Stomach smooth muscle (tissue), 2 donors: ENCODE measurements around the gene TIAL1.

Experiments used
- H3K27ac ChIP-seq: one replicate; pipeline ENCODE4 v1.7.0; 2013; ENCODE audit warnings: mild to moderate bottlenecking, low read length, inconsistent platforms
- H3K27me3 ChIP-seq, 2 donors: one replicate each; pipeline ENCODE4 v1.7.0; 2013; ENCODE audit warnings: low read length in 2 of 2; ENCODE audit not compliant: insufficient read depth in 2 of 2, control insufficient read depth in 1 of 2
- H3K36me3 ChIP-seq, 2 donors: one replicate each; pipeline ENCODE4 v1.7.0; 2013; ENCODE audit warnings: low read length in 2 of 2; ENCODE audit not compliant: control insufficient read depth in 2 of 2, insufficient read depth in 2 of 2
- H3K4me1 ChIP-seq: one replicate; pipeline ENCODE4 v1.7.0; 2013; ENCODE audit warnings: low read length; ENCODE audit not compliant: control insufficient read depth, insufficient read depth
- H3K4me3 ChIP-seq, 2 donors: one replicate each; pipeline ENCODE4 v1.7.0; 2013; ENCODE audit warnings: low read length in 2 of 2
- H3K9ac ChIP-seq, 2 donors: one replicate each; pipeline ENCODE4 v1.7.0; 2013; ENCODE audit warnings: low read length in 2 of 2, mild to moderate bottlenecking in 1 of 2
- H3K9me3 ChIP-seq, 2 donors: one replicate each; pipeline ENCODE4 v1.7.0; 2013; ENCODE audit warnings: low read length in 2 of 2; ENCODE audit not compliant: control insufficient read depth in 2 of 2
- donor health status: healthy.
- donor health status: Pancreatic carcinoma.

The TIAL1 gene

DNA sequence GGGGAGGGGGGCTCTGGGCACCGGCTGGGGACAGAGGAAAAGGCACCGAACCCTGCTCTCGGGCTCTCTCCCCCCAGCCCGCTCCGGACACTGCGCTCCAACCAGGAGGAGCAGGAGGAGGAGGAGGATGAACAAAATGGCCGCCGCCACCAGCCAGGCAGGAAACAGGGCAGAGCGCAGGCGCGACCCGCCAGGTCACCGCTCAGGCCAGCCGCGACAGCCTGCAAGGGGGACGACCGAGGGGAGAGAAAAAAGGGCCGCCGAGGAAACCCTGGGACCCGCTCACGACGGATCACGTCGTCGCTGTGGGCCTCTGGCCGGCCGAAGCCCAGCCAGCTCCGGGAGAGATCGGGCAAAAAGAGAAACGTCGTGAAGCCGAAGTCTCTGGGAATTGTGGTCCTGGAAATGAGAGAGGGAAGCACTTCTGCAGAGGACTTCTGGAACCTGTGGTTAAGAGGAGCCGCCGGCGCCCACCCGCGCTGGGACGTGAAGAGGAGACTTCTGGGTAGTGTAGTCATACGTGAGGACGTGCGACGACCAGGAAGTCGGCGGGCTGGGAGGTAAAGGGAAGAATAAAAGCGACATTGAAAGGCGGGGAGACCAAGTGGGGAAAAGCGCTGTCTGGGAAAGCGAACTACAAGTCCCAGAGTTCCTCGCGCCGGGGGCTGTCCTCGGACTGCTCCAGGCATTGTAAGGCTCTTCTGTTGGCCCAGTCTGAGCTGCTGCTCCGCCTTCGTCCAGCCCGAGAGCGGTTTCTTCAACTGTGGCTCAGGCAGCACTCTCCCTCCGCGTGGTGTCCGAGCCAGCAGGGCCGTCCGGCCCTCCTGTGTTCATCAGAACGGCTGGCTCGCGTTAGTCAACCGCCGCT is at the start of gene TIAL1:
Gene TIAL1, minus strand, starts transcription at position 428 of the 868 bp plus-strand sequence. CDS start 499 bp downstream, outside the sequence.
- H3K27ac ChIP-seq: peak within 1 kb of the TSS; percentile 94
- peaks cover 0 to 3% of the 10 kb centered on the region in 2 donors for H3K36me3 ChIP-seq
- peak within 1 kb of the TSS; percentile 91 to 93 for H3K9ac ChIP-seq

GRCh38 chr10:119644994-119645393 is 48.2 kb upstream of the TIAL1 start:
- no peaks in the 10 kb centered on the region for H3K4me1 ChIP-seq
- H3K27me3 ChIP-seq: no peaks in the 10 kb centered on the region
- no peaks in the 10 kb centered on the region for H3K36me3 ChIP-seq
- H3K4me3 ChIP-seq: no peak overlapping the region
- no peak overlapping the region for H3K9ac ChIP-seq
- H3K9me3 ChIP-seq: no peaks in the 10 kb centered on the region
- H3K27ac ChIP-seq: no peak overlapping the region

More for the DNA sequence above, at the start of gene TIAL1:
- Histone ChIP-seq H3K27me3 (no peaks in the 10 kb centered on the region), H3K4me1 (peaks cover 18% of the 10 kb centered on the region), H3K4me3 (peak within 1 kb of the TSS; percentile 89 to 92), H3K9me3 (no peaks in the 10 kb centered on the region)

DNA sequence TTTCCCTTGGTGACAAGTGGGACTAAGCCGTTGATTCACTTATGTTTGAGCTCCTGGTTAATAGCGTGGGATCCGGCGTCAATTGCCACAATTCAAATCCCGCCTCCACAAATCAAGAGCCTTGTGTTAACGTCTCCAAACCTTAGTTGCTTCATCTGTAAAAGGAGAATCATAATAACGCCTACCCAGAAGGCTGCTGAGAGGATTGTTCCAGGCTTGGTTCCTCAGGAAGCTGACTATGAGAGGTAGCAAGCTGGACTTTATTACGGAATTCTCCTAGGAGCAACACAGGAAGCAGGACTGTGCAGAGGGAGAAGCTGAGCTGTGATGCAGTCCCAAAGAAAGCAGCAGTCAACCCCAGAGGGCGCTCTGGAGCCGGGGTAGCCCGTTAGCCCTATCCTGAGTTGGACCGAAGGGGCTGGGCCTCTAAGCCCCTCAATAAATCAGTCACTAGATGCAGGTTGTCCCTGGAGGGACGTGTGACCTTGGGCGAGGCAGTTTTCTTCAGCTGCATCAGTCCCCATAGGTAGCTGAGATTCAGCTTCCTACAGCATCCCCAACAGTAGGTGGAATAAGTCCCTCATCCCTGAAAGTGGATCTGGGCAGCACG is 47.5 kb upstream of the TIAL1 start:
- Histone ChIP-seq H3K27me3 (no peaks in the 10 kb centered on the region), H3K36me3 (no peaks in the 10 kb centered on the region), H3K9me3 (no peaks in the 10 kb centered on the region), H3K4me3 (no peak overlapping the region), H3K4me1 (no peaks in the 10 kb centered on the region), H3K27ac (no peak overlapping the region), H3K9ac (no peak overlapping the region)

DNA sequence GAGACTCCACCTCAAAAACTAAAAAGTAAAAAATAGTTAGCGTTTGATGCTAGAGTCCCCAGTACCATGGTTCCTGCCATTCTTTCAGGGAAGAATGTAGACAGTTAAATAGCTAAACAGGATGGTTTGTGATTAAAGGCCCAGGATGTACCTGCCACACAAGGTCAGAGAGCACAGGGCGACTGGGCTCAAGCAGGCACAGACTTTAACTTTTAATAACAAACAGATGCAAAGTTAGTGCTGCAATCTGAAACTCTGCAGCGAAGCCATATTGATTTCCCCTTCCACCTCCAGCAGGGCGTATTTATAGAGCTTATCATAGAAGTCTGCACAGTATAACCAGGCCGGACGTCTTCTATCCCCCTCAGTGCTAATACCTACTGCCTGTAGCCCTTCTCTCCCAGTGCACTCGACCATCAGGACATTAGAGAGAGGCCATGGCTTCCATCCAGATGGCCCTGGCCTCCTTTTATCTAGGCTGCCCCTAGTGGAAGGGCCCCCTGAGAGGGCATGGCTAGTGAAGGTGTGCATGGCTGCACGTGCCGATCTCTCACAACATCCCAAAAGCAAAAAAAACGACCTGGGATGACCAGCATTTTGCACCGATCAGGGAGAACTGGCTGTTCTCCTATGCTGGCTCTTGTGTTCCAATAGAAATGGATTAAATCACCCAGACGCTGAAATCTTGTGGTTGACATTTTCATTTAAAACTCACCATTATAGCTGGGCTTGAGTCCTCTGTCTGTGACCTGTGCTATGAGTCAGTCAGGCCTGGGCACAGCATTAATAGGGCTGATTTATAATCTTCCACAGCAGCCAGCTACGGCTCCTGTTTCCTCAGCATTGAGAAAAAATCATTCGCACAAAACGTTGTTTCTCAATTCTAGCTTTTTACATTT is 46.8 kb upstream of the TIAL1 start:
- no peaks in the 10 kb centered on the region for H3K36me3 ChIP-seq
- H3K4me3 ChIP-seq: no peak overlapping the region
- no peak overlapping the region for H3K9ac ChIP-seq
- no peaks in the 10 kb centered on the region for H3K27me3 ChIP-seq
- no peak overlapping the region for H3K27ac ChIP-seq
- no peaks in the 10 kb centered on the region for H3K4me1 ChIP-seq
- no peaks in the 10 kb centered on the region for H3K9me3 ChIP-seq

DNA sequence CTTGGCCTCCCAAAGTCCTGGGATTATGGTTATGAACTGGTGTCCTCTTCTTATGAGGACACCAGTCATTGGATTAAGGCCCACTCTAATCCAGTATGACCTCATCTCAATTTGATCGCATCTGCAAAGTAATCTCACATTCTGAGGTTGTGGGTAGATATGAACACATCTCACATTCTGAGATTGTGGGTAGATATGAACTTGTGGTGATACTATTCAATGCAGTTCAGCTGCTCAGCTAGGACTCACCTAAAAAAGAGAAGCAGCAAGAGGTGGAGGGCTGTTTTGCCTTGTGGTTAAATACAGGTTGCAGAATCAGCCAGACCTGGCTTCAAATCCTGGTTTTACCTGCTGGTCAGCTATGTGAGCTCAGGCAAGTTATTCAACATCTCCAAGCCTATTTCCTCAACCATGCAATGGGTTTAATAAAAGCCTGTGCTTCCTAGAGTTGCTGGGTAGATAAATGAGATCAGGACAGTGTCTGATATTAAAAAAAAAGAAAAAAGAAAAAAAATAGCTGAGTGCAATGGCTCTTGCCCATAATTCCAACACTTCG is 45.9 kb upstream of the TIAL1 start:
- Histone ChIP-seq H3K36me3 (no peaks in the 10 kb centered on the region), H3K4me1 (no peaks in the 10 kb centered on the region), H3K4me3 (no peak overlapping the region), H3K27me3 (no peaks in the 10 kb centered on the region), H3K9ac (no peak overlapping the region), H3K9me3 (no peaks in the 10 kb centered on the region), H3K27ac (no peak overlapping the region)

DNA sequence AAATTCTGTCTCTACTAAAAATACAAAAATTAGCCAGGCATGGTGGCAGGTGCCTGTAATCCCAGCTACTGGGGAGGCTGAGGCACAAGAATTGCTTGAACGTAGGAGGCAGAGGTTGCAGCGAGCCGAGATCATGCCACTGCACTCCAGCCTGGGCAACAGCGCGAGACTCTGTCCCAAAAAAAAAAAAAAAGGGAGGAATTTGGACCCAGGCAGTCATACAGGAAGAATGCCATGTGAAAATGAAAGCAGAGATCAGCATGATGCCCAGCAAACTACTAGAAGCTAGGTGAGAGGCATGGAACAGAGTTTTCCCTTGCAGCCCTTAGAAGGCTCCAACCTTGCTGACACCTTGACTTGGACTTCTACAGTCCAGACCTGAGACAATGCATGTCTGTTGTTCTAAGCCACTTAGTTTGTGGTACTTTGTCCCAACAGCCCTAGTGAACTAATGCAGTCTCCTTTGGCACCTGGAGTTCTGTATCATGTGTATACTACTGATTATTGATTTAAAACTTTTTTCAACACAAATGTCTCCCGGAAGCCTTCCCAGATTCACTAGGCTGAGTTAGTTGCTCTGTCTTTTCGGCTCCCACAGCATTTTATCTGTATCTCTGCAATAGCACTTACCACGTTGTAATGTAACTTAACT is 44.2 kb upstream of the TIAL1 start:
- Histone ChIP-seq H3K36me3 (no peaks in the 10 kb centered on the region), H3K27ac (no peak overlapping the region), H3K4me1 (no peaks in the 10 kb centered on the region), H3K9me3 (no peaks in the 10 kb centered on the region), H3K4me3 (no peak overlapping the region), H3K27me3 (no peaks in the 10 kb centered on the region), H3K9ac (no peak overlapping the region)

- Histone ChIP-seq H3K4me3 (no peak overlapping the region), H3K9me3 (no peaks in the 10 kb centered on the region)
Measured at GRCh38 chr10:119640384-119640783, 43.6 kb upstream of the TIAL1 start.

GRCh38 chr10:119638982-119639381 is 42.2 kb upstream of the TIAL1 start:
- H3K9me3 ChIP-seq: no peaks in the 10 kb centered on the region
- H3K4me3 ChIP-seq: no peak overlapping the region
- no peaks in the 10 kb centered on the region for H3K27me3 ChIP-seq
- H3K27ac ChIP-seq: no peak overlapping the region
- no peak overlapping the region for H3K9ac ChIP-seq
- H3K4me1 ChIP-seq: no peaks in the 10 kb centered on the region
- no peaks in the 10 kb centered on the region for H3K36me3 ChIP-seq

More at GRCh38 chr10:119640384-119640783, 43.6 kb upstream of the TIAL1 start:
- H3K9ac ChIP-seq: no peak overlapping the region
- no peaks in the 10 kb centered on the region for H3K36me3 ChIP-seq
- H3K27ac ChIP-seq: no peak overlapping the region
- no peaks in the 10 kb centered on the region for H3K4me1 ChIP-seq
- no peaks in the 10 kb centered on the region for H3K27me3 ChIP-seq

- Histone ChIP-seq H3K9ac (no peak overlapping the region), H3K9me3 (no peaks in the 10 kb centered on the region), H3K27ac (no peak overlapping the region), H3K36me3 (no peaks in the 10 kb centered on the region), H3K4me1 (no peaks in the 10 kb centered on the region), H3K27me3 (no peaks in the 10 kb centered on the region), H3K4me3 (no peak overlapping the region)
Measured at GRCh38 chr10:119637631-119638030, 40.9 kb upstream of the TIAL1 start.

DNA sequence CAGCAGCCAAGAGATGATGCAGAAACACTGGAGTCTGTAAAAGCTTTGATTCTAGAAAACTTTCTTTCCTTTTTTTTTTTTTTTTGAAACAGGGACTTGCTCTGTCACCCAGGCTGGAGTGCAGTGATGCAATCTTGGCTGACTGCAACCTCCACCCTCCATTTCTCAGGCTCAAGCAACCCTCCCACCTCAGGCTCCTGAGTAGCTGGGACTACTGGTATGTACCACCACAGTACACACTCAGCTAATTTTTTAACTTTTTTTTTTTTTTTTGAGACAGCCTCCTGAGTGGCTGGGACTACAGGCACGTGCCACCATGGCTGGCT is 37.4 kb upstream of the TIAL1 start:
- no peaks in the 10 kb centered on the region for H3K9me3 ChIP-seq
- no peaks in the 10 kb centered on the region for H3K4me1 ChIP-seq
- H3K27me3 ChIP-seq: no peaks in the 10 kb centered on the region
- H3K36me3 ChIP-seq: no peaks in the 10 kb centered on the region
- H3K4me3 ChIP-seq: no peak overlapping the region
- H3K27ac ChIP-seq: no peak overlapping the region
- no peak overlapping the region for H3K9ac ChIP-seq
